GM18951 (cell line): Measurements from ENCODE around the gene IGSF10.

Experiments used
- POLR2A ChIP-seq: IDR thresholded peaks from 4 replicates; pipeline ENCODE4 v1.6.1; 2011; ENCODE audit warnings: mild to moderate bottlenecking; ENCODE audit not compliant: insufficient read length, insufficient read depth; ENCODE audit errors: extremely low read depth
- in situ Hi-C: fragments of 300-500 bp; cut with MboI; formaldehyde crosslinking; loops from one replicate; pipeline ENCODE4 v1.12.0; 2022; ENCODE audit warnings: low sequenced_read_pairs, mixed read lengths, inconsistent platforms; ENCODE audit not compliant: unreplicated experiment

The IGSF10 gene

GRCh38 chr3:151440940-151441339, 19.9 kb downstream of the IGSF10 start:
- in situ Hi-C loops = loop anchor here (25.0 kb wide), 1 partner anchor 396 kb away; no protein-coding TSS in a partner anchor
- TF ChIP-seq POLR2A = no peak

GRCh38 chr3:151439652-151440125, 21.2 kb downstream of the IGSF10 start:
- TF ChIP-seq POLR2A = no peak
- in situ Hi-C loops = loop anchor here (10.0 to 25.0 kb wide), 2 partner anchors 398 to 475 kb away; no protein-coding TSS in a partner anchor

GRCh38 chr3:151437906-151438305, 23.0 kb downstream of the IGSF10 start:
- TF ChIP-seq POLR2A = no peak
- in situ Hi-C loops = loop anchor here (10.0 to 25.0 kb wide), 2 partner anchors 399 to 477 kb away; no protein-coding TSS in a partner anchor

GRCh38 chr3:151436675-151437446, 24.0 kb downstream of the IGSF10 start:
- TF ChIP-seq POLR2A = no peak
- in situ Hi-C loops = loop anchor here (10.0 to 25.0 kb wide), 2 partner anchors 400 to 478 kb away; no protein-coding TSS in a partner anchor

GRCh38 chr3:151434151-151434890, 26.5 kb downstream of the IGSF10 start:
- TF ChIP-seq POLR2A = no peak
- in situ Hi-C loops = loop anchor here (10.0 to 25.0 kb wide), 2 partner anchors 403 to 480 kb away; no protein-coding TSS in a partner anchor

GRCh38 chr3:151432616-151433372, 28.1 kb downstream of the IGSF10 start:
- no peak for TF ChIP-seq POLR2A
- in situ Hi-C loops = loop anchor here (10.0 to 25.0 kb wide), 2 partner anchors 405 to 482 kb away; no protein-coding TSS in a partner anchor

GRCh38 chr3:151431940-151432339, 28.9 kb downstream of the IGSF10 start:
- no peak for TF ChIP-seq POLR2A
- in situ Hi-C loops = loop anchor here (10.0 to 25.0 kb wide), 2 partner anchors 405 to 483 kb away; no protein-coding TSS in a partner anchor

- in situ Hi-C loops = loop anchor here (10.0 to 25.0 kb wide), 2 partner anchors 406 to 484 kb away; no protein-coding TSS in a partner anchor
- no peak for TF ChIP-seq POLR2A
These were observed 29.9 kb downstream of the IGSF10 start for GRCh38 chr3:151430821-151431484.

- no peak for TF ChIP-seq POLR2A
- in situ Hi-C loops = loop anchor here (25.0 kb wide), 1 partner anchor 409 kb away; no protein-coding TSS in a partner anchor
These were observed 32.5 kb downstream of the IGSF10 start for GRCh38 chr3:151428386-151428785.

- in situ Hi-C loops = loop anchor here (25.0 kb wide), 1 partner anchor 411 kb away; no protein-coding TSS in a partner anchor
- TF ChIP-seq POLR2A = no peak
These were observed 34.6 kb downstream of the IGSF10 start for GRCh38 chr3:151426341-151426657.

GRCh38 chr3:151425627-151426340, 35.1 kb downstream of the IGSF10 start:
- no peak for TF ChIP-seq POLR2A
- in situ Hi-C loops = loop anchor here (25.0 kb wide), 1 partner anchor 412 kb away; no protein-coding TSS in a partner anchor

GRCh38 chr3:151423091-151423490, 37.8 kb downstream of the IGSF10 start:
- in situ Hi-C loops = no loop called here
- no peak for TF ChIP-seq POLR2A

- no peak for TF ChIP-seq POLR2A
- in situ Hi-C loops = no loop called here
These were observed 38.9 kb downstream of the IGSF10 start for GRCh38 chr3:151421938-151422337.
